ENCODE data around the gene AGBL2. TPM values are rescaled to one million over a fixed set of nuclear protein-coding genes. Genes with fewer than 3 reads are reported as not detected.

Gene AGBL2
- total and polyA plus RNA-seq, 2 of the 8 experiments (the other 6 are each of a cell fraction or from before 2014, with no cell fraction given), result 2.1 to 6.5 TPM

- TF ChIP-seq CHD7 (IDR thresholded peaks at IDR 0.05; ENCODE audit: insufficient replicate concordance, low read length) (no peak), SP1 (IDR thresholded peaks at IDR 0.05; ENCODE audit: low read depth, low read length) (no peak), EGR1 (IDR thresholded peaks at IDR 0.05; ENCODE audit: borderline replicate concordance, low read depth, low read length) (no peak), TBP (IDR thresholded peaks at IDR 0.05; ENCODE audit: low read depth, low read length) (no peak), RXRA (IDR thresholded peaks at IDR 0.05; ENCODE audit: insufficient read depth, low read depth, low read length) (no peak), TEAD4 (IDR thresholded peaks at IDR 0.05; ENCODE audit: low read depth, low read length) (no peak), SIX5 (IDR thresholded peaks at IDR 0.05; ENCODE audit: low read depth, low read length) (no peak), JUN (IDR thresholded peaks at IDR 0.05; ENCODE audit: low read depth, low read length) (no peak), BCL11A (IDR thresholded peaks at IDR 0.05; ENCODE audit: low read depth in 2 of 2, low read length in 2 of 2) (no peak), ASH2L (IDR thresholded peaks at IDR 0.05; ENCODE audit: low read length) (no peak), TAF7 (optimal IDR thresholded peaks at IDR 0.05; ENCODE audit: borderline replicate concordance, low read depth, low read length) (no peak), BACH1 (IDR thresholded peaks at IDR 0.05; ENCODE audit: low read length) (no peak), HDAC6 (IDR thresholded peaks at IDR 0.05; ENCODE audit: low read depth, low read length) (no peak)
These were observed 10.9 kb upstream of the AGBL2 start (continued) for GRCh38 chr11:47726118-47726442.

Data from H1 (cell line).